ENCODE data around the gene LRRC4C.
"Not testable (repeated sequence)": the region's sequence is repeated elsewhere in the genome, so short reads cannot be mapped to it uniquely, and the experiment has no call there.

Gene LRRC4C

GRCh38 chr11:41005986-41006385 is 453.5 kb downstream of the LRRC4C start:
- no peak for DNase-seq

- DNase-seq, result no peak
These were observed 455.8 kb downstream of the LRRC4C start for GRCh38 chr11:41003339-41004282.

GRCh38 chr11:40998920-40999319 is 460.5 kb downstream of the LRRC4C start:
- DNase-seq, result no peak

- DNase-seq, result no peak
These were observed 471.5 kb downstream of the LRRC4C start for GRCh38 chr11:40987776-40988435.

- DNase-seq, result no peak
These were observed 473.1 kb downstream of the LRRC4C start for GRCh38 chr11:40986320-40986719.

- no peak for DNase-seq
These were observed 484.4 kb downstream of the LRRC4C start for GRCh38 chr11:40975076-40975475.

- no peak for DNase-seq
These were observed 485.2 kb downstream of the LRRC4C start for GRCh38 chr11:40974186-40974795.

- DNase-seq, result no peak
These were observed 500.7 kb downstream of the LRRC4C start for GRCh38 chr11:40958707-40959106.

GRCh38 chr11:40952479-40952878 is 507.0 kb downstream of the LRRC4C start:
- DNase-seq, result no peak

GRCh38 chr11:40938002-40938401 is 521.5 kb downstream of the LRRC4C start:
- no peak for DNase-seq

GRCh38 chr11:40924915-40925314 is 534.5 kb downstream of the LRRC4C start:
- no peak for DNase-seq

GRCh38 chr11:40921246-40921645 is 538.2 kb downstream of the LRRC4C start:
- no peak for DNase-seq

- not testable (repeated sequence) for DNase-seq
These were observed 548.7 kb downstream of the LRRC4C start for GRCh38 chr11:40910774-40911173.

- DNase-seq, result no peak
These were observed 565.0 kb downstream of the LRRC4C start for GRCh38 chr11:40894501-40894900.

GRCh38 chr11:40885250-40885954 is 574.0 kb downstream of the LRRC4C start:
- DNase-seq, result no peak

GRCh38 chr11:40882301-40882700 is 577.2 kb downstream of the LRRC4C start:
- no peak for DNase-seq

- DNase-seq, result no peak
These were observed 579.5 kb downstream of the LRRC4C start for GRCh38 chr11:40879911-40880310.

- no peak for DNase-seq
These were observed 581.5 kb downstream of the LRRC4C start for GRCh38 chr11:40877981-40878380.

- no peak for DNase-seq
These were observed 582.2 kb downstream of the LRRC4C start for GRCh38 chr11:40877256-40877655.

GRCh38 chr11:40867991-40868632 is 591.3 kb downstream of the LRRC4C start:
- no peak for DNase-seq

- not testable (repeated sequence) for DNase-seq
These were observed 601.7 kb downstream of the LRRC4C start for GRCh38 chr11:40857754-40858153.

- no peak for DNase-seq
These were observed 616.6 kb downstream of the LRRC4C start for GRCh38 chr11:40842750-40843339.
